ENCODE results near the gene GRIN2A.
"Not testable (repeated sequence)": the region's sequence is repeated elsewhere in the genome, so short reads cannot be mapped to it uniquely, and the experiment has no call there.

Gene GRIN2A

DNA sequence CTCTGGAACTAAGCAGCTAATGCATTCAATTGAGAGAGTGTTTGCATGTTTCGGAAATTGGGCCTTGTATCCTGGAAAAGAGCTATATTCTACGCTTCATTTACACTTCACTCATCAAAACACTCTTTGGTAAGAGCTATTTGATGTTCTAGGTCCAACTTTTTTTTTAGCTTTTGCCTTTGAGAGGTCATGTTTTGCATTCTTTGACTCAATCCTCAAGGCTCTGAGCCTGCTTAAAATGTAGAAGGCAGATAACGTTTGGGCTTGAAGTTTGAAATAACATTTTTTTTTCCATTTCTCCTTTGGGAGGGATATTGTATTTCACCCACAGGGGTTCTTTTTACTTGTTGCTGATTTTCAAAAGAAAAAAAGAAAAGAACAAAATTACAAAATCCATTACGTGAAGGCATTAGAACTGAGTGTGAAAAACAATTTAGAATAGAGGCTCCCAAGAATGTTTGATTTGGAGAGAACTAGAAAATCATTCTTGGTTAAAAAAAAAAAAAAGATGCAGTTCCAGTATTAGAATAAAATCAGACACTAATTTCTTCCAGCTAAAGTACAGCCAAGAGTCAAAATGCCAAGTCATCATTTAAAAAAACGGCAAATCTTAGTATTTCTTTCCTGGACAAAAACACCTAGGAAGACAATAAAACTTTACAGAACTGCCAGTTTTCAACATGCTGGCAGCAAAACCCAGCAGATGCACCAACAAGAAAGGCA lies 268.5 kb downstream of the GRIN2A start:
- DNase-seq (ENCODE audit: low read depth in 2 of 2) = no peak

DNA sequence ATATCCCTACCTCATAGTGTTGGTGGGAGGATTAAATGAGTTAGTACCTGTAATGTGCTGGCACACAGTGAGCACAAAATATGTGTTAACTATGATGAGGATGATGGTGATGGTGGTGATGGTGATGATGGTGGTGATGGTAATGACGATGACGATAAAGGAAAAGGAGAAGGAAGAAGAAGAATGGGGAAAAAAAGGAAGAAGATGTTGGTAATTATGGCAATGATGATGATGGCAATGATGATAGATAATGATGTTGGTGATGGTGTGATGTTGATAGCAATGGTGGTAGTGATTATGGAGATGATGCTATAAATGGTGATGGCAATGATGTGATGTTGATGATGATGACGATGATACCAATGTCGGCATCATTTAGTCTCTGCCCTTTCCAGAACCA lies 270.2 kb downstream of the GRIN2A start:
- no peak for DNase-seq (ENCODE audit: low read depth in 2 of 2)

DNA sequence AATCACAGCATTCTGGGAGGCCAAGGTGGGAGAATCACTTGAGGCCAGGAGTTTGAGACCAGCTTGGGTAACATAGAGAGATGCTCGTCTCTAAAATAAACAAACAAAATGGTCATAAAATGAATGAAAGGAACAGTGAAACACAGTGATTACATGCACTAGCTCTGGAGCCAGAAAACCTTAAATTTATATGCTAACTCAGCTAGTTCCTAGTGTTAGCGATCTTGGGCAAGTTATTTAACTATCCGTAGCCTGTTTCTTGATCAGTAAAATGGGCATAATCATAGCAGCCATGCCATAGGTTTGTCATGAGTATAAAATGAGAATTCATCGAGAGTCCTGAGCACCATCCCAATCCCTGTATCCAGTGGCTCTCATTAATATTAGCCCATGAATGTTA lies 271.0 kb downstream of the GRIN2A start:
- no peak for DNase-seq (ENCODE audit: low read depth in 2 of 2)

DNA sequence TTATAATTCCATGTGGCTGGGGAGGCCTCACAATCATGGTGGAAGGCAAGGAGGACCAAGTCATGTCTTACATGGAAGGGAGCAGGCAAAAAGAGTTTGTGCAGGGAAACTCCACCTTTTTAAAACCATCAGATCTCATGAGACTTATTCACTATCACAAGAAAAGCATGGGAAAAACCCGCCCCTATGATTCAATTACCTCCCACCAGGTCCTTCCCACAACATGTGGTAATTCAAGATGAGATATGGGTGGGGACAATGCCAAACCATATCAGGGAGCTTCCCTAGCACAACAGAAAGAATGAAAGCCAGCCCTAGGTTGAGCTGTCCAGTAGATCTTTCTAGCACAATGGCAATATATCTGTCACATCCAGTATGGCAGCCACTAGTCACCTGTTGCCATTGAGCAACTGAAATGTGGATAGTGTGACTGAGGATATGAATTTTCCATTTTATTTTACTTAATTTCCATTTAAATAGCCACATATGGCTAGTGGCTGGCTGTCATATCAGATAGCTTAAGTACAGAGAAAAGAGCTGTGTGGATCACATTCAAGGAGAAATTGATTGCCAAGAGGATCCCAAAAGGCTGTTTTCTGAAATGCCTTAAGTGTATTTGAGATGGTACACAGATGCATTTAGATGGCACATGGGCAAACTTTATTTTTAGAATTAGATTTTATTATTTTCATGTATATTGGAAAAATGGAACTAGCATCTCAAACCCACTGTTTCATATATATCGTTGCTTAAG lies 273.0 kb downstream of the GRIN2A start:
- no peak for DNase-seq (ENCODE audit: low read depth in 2 of 2)

DNA sequence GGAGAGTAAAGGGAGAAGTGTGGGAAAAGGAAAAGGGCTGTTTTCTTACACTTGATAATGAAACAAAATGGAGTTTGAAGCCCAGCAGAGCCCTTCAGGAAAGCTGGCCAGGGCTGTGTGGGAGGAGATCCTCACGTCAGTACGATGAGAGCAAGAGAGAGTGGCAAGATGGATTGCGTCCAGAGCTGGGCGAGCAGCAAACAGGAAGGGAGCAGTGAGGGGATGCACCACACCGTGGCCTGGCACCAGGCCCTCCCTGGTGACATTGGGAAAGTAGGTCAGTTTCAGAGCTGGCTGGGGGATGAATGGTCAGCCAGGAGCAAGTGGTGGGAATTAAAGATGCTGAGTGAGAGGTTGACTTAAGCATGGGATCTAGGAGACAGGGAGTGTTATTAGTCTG lies 273.6 kb downstream of the GRIN2A start:
- no peak for DNase-seq (ENCODE audit: low read depth in 2 of 2)

DNA sequence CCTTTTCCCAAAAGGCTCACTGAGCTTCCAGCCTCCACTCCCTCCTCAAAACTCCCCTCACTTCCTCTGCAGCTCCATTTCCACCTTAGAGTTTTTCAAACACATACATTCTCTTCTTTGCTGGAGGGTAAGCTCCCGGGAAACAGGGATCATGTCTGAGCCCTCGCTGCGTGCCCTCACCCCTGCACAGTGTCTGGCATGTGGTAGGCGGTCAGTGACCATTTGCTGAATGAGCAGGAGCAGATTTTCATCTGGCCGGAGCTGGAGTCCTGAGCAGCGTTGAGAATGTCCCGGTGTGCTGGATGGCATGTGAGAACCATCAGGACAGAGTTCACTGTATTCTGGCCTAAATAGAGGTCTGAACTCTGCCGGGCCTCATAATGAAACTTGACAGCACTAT lies 274.5 kb downstream of the GRIN2A start:
- DNase-seq (ENCODE audit: low read depth in 2 of 2) = no peak

DNA sequence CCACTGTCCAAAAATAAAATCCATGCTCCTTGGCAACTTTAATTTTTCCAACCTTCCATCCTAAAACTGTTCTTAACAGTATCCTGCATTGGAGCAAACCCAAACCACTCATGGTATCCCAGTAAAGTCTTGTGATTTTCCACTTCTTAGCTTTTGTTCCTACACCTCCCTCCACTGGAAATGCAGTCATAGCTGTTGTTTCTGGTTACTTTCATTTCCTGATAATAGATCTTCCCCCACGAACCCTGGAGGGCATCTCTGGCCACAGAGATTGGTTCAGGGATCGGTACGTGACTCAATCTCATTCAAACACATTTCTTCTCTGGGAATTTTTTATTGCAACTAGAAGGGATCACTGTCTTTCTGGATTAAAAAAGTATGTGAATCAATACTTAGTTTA lies 276.0 kb downstream of the GRIN2A start:
- no peak for DNase-seq (ENCODE audit: low read depth in 2 of 2)

DNA sequence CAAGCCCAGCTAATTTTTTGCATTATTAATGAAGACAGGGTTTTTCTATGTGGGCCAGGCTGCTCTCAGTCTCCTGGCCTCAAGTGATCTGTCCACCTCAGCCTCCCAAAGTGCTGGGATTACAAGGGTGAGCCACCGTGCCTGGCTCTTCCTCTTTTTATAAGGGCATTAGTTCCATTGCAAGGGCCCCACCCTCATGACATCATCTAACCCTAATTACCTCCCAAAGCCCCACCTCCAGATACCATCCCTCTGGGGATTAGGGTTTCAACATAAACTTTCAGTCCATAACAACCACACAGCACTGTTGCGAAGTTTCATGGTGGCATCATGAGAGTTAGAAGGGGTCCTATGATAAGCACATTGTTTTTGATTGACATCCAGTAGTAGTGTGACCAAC lies 277.7 kb downstream of the GRIN2A start:
- DNase-seq (ENCODE audit: low read depth in 2 of 2) = no peak

DNA sequence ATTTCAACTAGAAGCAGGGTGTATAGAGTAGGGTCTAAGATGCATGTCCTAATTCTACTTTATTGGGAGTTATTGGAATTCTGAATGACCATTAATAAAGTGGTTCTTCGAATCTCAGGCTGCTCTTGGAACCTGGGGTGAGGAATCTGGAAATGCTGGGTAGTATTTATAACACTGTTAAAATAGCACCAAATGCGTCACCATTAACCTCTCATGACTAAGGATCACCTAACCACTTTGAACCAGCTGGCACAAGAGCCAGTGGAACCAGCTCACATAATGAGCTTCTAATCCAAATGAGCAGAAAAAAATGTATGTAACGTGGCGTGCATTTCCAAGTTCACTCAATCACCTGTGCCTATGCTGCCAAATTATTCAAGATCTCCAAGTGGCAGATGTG lies 281.7 kb downstream of the GRIN2A start:
- DNase-seq (ENCODE audit: low read depth in 2 of 2) = no peak

DNA sequence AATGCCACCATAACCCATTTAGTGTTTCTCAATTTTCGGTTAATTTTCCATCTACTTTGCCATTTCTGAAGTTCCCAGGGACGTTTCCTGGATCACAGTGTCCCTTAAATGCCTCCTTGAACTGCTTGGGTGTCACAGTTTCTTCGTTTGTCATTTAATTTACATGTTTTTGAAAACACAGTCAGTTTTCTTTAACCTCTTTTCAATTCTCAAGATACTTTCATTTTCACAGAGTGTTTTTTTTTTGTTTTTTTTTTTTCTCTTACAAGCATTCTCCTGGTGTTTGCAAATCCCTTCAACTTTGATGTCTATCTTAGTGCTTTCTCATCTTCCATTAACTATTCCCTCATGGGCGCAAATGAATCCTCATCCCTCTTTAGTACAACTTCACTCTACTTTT lies 283.7 kb downstream of the GRIN2A start:
- DNase-seq (ENCODE audit: low read depth in 2 of 2) = no peak

DNA sequence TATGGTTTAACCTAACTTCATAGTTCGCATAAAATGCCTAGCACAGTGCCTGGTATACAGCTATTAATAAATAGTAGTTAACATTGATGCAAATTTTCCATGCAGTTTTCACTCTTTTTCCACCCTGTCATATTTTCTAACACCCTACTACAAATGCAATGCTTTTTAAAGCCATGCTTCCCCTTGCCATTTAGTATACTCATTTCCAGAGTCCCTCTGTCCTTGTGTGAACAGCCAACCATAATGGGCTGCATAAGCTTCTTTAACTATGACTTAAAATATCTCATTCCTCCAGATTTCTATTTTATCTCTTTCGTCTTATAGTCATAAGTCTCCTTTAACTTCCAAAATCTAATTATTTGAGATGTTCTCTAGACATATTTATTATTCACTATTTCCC lies 284.1 kb downstream of the GRIN2A start:
- DNase-seq (ENCODE audit: low read depth in 2 of 2) = no peak

DNA sequence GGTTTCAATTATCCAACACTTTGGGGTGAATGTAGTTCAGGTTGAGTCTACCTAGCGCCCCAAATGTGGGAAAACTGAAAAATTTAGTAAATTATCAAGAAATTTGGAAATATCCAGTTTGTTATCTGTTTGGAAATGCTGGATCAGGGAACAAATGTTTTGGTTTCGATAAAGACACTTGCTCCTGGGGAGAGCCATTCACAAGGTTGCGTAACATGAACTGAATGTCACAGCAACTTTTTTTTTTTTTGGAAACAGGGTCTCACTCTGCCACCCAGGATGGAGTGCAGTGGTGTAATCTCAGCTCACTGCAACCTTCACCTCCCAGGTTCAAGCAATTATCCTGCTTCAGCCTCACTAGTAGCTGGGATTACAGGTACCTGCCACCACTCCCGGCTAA lies 286.4 kb downstream of the GRIN2A start:
- no peak for DNase-seq (ENCODE audit: low read depth in 2 of 2)

DNA sequence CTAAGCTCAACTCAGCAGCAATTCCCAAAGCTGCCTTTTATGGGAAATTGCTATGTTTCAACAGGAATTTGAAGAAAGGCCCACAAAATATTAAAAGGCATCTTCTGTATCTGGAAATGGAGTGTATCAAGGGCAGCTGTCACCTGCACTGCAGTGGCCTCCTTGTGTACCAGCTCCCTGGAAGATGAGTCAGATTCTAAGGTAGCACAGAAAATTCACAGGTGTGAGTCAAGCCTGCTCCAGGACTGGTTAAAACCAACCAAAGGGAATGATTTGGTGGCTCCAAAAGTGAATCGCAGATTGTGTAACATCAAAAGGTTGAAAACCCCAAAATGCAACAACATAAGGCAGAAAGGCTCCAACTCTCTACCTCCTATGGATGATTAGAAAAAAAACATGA lies 296.4 kb downstream of the GRIN2A start:
- no peak for DNase-seq (ENCODE audit: low read depth in 2 of 2)

DNA sequence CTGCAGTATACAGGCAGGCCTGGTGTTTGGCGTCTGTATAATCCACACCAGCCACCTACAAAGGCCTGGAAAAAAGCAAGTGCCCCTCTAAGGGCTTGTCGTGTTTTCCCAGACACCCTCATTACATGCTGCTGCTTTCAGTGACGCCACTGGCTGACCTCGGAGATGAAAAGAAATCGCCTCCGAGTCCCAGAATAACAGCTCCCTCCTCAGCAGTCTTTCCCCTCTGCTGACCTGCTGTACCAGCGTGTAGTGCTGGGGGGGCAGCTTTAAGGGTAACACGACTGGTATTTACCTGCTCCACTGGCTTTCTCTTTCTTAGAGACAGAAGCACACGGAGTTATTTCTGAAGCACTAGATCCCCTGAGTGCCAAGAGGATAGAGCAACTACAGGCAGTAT lies 296.8 kb downstream of the GRIN2A start:
- no peak for DNase-seq (ENCODE audit: low read depth in 2 of 2)

DNA sequence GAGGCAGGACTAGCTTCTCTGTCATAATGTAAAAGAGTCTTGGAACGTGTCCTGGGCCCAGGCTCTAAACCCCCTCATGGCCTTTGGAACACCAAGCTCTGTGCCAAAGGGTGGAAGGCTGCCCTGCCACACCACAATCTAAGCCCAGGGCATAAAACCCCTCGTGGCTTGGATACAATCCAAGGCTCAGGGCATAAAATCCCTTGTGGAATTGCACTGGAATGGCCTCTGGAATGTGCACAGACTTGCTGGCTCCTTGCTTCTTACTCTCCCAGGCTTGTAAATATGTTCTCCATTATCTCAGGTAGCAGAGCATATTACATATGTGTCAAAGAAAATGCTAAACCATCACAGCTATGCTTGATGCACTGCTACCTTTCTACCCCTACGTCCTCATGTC lies 306.2 kb downstream of the GRIN2A start:
- not testable (repeated sequence) for DNase-seq (ENCODE audit: low read depth in 2 of 2)

DNA sequence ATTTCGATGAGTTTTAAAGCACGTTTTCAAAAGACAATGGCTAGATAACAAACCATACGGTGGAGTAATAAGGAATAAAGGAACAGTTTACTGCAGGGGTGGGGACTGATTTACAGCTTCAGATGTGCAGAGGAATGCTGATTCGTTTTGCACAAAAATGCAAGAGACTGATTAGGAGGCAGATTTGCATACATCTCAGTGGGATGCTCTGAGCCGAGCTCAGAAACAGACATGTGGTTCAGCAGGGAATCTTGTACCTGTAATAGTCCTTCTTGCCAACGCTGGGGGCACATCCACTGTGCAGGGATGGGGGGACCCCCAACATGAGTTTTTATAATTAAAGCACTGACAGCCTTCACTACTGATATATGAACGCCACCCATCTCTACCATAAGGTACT lies 308.0 kb downstream of the GRIN2A start:
- DNase-seq (ENCODE audit: low read depth in 2 of 2) = no peak

DNA sequence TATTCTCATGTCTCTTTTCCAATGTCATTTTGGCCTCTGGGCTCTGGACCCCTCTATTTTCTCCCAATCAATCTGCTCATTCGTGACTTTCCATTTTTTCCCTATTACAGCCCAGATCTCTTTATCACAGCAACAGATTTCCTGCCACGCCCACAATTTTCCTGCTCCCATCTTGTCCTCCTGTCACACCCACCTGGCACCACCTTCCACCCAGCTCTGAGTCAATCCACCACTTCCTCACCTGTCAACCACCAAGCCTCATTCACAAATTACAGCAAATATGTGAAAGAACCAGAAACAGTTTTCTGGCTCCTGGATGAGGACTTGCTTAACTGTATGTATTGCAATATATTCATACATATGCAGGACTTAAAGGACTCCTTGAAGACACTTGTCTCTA lies 311.3 kb downstream of the GRIN2A start:
- DNase-seq (ENCODE audit: low read depth in 2 of 2) = no peak

DNA sequence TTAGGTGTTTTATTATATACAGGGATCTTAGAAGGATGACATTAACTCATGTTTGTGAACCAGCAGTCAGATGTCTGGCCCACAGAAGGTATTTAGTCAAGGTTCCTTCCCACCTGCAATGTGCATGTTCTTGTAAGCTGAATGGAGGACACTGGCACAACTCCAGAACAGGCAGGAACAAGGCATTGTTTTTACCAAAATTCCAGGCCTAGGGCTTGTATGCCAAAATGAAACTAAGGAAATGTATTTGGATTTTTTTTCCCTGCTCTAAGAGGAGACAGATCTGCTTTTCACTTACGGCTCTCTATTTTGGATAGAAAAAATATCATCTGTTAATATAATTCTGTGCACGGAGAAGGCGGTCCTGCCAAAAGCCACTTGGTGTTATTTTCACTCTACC lies 312.5 kb downstream of the GRIN2A start:
- no peak for DNase-seq (ENCODE audit: low read depth in 2 of 2)

DNA sequence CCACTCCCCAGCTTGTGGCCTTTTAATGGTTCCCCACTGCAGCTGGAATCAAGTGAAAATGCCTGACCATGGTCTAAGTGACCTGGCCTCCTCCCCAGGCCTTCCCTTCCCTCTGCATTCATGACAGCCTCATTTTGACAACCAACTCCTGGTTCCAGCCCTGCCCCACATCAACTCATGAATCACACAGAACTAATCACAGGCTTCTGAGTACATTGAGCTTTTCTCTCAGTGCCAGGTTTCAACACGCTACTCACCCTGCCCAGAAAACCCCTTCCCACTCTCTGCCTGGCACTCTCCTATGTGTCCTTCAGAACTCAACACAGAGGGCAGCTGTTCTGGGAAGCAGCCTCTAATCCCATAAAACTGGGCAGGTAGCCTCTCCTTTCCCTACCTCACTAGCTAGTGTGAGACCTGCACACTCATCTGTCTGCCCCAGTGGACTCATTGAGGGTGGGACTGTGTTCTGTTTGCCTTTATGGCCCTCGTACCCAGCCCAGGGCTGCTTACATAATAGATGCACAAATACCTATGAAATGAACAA lies 313.6 kb downstream of the GRIN2A start:
- DNase-seq (ENCODE audit: low read depth in 2 of 2) = no peak

DNA sequence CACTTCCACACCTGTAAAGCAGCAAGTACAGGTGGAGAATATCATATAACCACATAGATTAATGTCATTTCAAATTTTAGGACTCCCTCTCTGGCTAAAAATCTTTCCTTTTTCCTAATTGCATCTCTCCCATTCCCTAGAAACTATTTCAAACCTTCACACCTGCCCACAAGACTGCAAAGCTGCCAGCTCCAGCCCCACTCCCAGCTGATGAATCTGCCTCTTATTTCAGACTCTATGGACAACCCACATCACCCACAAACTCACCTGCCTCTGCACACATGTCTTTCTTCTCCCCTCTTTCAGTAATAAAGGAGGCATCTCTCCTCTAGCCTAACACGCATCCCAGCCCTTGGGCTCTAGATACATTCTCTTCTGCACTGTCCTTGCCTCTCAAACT lies 315.1 kb downstream of the GRIN2A start:
- no peak for DNase-seq (ENCODE audit: low read depth in 2 of 2)

DNA sequence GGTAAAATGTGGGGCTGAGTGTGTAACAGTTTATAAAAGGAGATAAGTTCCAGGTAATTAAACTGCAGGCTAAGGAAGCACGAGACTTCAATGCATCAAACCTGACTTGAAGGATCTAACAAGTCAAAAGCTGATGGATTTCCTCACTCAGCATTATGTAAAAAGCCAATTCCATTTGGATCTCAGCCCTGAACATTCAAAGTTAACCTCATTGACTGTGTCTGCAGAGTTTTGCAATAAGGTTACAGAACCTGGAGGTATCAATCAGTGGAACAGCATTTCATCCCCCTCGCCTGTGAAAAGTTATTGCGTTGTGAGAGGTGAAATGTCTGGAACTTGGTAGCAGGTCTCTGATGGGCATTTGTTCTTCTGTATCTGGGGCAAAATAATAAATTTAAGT lies 317.8 kb downstream of the GRIN2A start:
- DNase-seq (ENCODE audit: low read depth in 2 of 2) = no peak

DNA sequence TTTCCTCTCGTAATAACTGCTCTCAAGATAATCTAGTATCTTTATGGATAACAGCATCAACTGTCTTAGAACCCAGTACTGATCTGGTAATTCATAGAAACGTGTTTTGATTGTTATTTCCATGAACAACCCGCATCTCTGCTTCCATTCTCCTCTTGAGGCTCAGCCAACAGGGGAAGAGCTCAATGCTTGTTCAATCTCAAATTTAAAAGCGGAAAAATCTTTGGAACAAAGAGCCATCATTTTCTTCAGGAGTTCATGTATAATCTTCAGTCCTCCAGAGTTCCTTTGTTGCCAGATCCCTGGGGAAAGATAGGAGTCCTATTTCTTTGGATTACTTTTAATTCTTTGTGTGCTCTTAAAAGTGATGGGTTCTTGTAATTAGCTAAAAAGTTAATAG lies 319.9 kb downstream of the GRIN2A start:
- no peak for DNase-seq (ENCODE audit: low read depth in 2 of 2)

DNA sequence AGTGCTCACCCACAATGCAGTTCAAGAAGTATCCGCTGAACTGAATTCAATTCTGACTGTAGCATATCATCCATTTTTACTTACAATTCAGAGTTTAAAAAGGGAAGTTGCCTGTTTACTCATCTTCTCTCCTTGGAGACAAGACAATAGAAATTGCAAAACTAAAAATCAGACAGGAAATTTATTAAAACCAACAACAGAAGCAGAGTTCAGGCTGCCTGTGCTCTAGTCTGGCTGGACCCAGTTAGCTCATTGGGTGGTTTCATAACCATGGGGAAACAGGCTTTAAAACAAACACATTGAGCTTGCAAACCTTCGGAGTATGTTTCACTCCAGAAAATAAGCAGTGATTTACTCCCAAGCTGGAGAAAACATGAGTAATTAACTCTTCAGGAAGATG lies 321.4 kb downstream of the GRIN2A start:
- no peak for DNase-seq (ENCODE audit: low read depth in 2 of 2)

Data from stimulated activated CD4-positive, alpha-beta T cell treated with anti-CD3 and anti-CD28 coated beads, Interleukin-15, amount 100 ng/mL, for 48 hours (primary cell).